CD4-positive, alpha-beta T cell treated with Interleukin-4 for 4 hours (primary cell): ENCODE data around the gene TAS1R3.

Source experiments
- DNase-seq: peaks from one replicate; pipeline ENCODE4 v3.0.0-alpha.2; 2020

The TAS1R3 gene

DNA sequence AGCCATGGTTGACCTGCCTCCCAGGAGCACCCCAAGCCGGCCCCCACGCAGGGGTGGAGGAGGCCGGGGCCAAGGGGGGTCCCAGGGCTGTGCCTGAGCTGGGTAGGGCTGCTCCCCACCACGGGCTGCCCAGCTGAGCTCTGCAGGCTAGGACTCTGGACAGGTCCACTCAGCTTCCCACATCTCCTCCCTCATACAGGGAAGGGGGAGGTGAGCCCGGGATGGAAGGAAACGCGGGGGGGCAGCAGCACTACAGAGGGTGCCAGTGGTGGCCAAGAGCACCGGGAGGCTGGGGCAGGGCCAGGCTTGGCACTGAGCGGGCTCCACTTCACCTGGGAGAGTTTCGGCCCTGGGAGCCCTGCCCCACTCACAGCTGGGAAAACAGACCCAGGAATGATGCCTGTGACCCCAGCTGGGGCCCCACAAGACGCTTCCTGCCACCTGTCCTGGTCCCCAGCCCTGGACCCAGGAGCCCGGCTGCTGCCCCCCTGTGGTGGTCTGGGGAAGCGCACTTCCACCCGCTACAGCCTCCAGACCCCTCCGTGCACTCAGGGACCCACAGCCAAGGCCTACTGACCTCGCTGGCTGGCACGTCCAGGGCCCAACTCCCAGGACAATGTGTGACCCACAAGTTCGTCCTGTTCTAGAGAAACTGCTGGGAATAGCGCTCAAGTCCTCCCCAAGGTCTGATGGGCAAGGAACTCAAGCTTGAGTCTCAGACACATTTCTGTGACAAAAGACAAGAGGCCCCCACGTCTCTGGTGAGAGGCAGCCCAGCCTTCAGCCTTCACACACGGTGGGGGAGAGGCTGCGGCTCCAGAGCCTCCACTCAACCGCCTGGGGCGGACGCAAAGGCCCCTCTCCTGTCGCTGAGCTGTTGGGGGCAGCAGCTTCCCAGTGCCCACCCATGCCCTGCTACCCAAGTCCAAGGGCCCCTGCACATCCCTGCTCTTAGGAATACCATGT lies 40.9 kb downstream of the TAS1R3 start:
- DNase-seq = peak; percentile 60

GRCh38 chr1:1373051-1373814 lies 42.2 kb downstream of the TAS1R3 start:
- no peak for DNase-seq

- no peak for DNase-seq
Measured at GRCh38 chr1:1373815-1374588, 42.9 kb downstream of the TAS1R3 start.

GRCh38 chr1:1374589-1374928 lies 43.5 kb downstream of the TAS1R3 start:
- DNase-seq = no peak

GRCh38 chr1:1374929-1375662 lies 44.0 kb downstream of the TAS1R3 start, which contains the start of gene AURKAIP1:
AURKAIP1 (minus strand) TSS chr1:1375207; CDS start chr1:1374756, 451 bp downstream.
- peak; percentile 99 for DNase-seq

GRCh38 chr1:1376551-1377226 lies 45.6 kb downstream of the TAS1R3 start:
- no peak for DNase-seq

GRCh38 chr1:1377540-1378205 lies 46.6 kb downstream of the TAS1R3 start:
- no peak for DNase-seq

DNA sequence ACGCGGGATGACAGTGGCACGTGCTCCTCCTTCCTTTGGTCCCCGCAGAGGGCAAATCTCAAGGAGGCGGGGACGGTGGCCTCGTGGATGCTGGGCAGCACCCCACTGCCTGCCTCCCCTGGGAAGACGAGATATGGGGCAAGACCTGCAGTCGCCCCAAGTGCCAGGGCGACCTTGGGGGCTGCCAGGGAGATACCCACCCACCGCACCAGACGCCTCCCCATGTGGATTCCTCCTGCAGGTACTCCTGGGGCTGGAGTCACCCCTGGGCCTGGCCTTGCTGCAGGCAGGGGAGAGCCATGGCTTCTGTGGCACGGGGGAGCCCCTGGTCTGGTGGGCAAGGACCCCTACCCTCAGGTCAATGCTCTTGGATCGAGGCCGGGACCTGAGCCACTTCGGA lies 49.8 kb downstream of the TAS1R3 start:
- no peak for DNase-seq

- no peak for DNase-seq
Measured at GRCh38 chr1:1381294-1381693, 50.2 kb downstream of the TAS1R3 start.
